IMR-90 (cell line): ENCODE results near the gene WNK3. TPM values are rescaled to one million over a fixed set of nuclear protein-coding genes. Genes with fewer than 3 reads are reported as not detected.

Experiments
- ATAC-seq: fragments of 200-7000 bp; cut with Tn5 transposase; 2 replicates; pipeline ENCODE4 v1.9.1; 2020; ENCODE audit warnings: low read depth, mild to moderate bottlenecking, moderate library complexity
- BruUV-seq: library from RNA; stranded (reverse); fragments of 400-500 nt; replicated peaks from 2 replicates; lab custom pipeline; 2021; lab: Mats Ljungman, UMichigan
- CTCF ChIA-PET: fragments of 300-600 bp; formaldehyde crosslinking; extraction: SDS; loops from one replicate; lab custom pipeline; 2021; ENCODE audit warnings: antibody characterized with exemption; lab: Yijun Ruan, JAX
- POLR2A ChIA-PET: fragments of 300-600 bp; sonication (Branson Sonifier 250); formaldehyde crosslinking; loops from one replicate; lab custom pipeline; 2022; ENCODE audit warnings: antibody characterized with exemption; ENCODE audit not compliant: unreplicated experiment; lab: Charles Lee
- DNase-seq: peaks from one replicate; pipeline ENCODE4 v3.0.0; 2013
- H2AFZ ChIP-seq: replicated peaks from 2 replicates; pipeline ENCODE3; 2013; ENCODE audit warnings: low read length, mild to moderate bottlenecking; ENCODE audit not compliant: poor library complexity
- H2AK5ac ChIP-seq: 2 replicates; pipeline ENCODE4 v1.6.1; 2013; ENCODE audit warnings: low read depth, low read length, inconsistent platforms
- H2AK9ac ChIP-seq: replicated peaks from 2 replicates; pipeline ENCODE3; 2013; ENCODE audit warnings: mild to moderate bottlenecking, low read depth, low read length, moderate library complexity; ENCODE audit not compliant: poor library complexity
- H2BK120ac ChIP-seq: 2 replicates; pipeline ENCODE4 v1.6.1; 2013; ENCODE audit warnings: low read depth, low read length, inconsistent platforms
- H2BK15ac ChIP-seq: 3 replicates; pipeline ENCODE4 v1.6.1; 2013; ENCODE audit warnings: low read depth, low read length, inconsistent platforms
- H2BK20ac ChIP-seq: 2 replicates; pipeline ENCODE4 v1.6.1; 2013; ENCODE audit warnings: low read depth, mild to moderate bottlenecking, inconsistent platforms, low read length, moderate library complexity
- H2BK5ac ChIP-seq: 2 replicates; pipeline ENCODE4 v1.6.1; 2013; ENCODE audit warnings: mild to moderate bottlenecking, low read depth, low read length, inconsistent platforms; ENCODE audit not compliant: poor library complexity, severe bottlenecking
- H3K14ac ChIP-seq: replicated peaks from 2 replicates; pipeline ENCODE4 v1.6.1; 2013; ENCODE audit warnings: low read depth, low read length, inconsistent platforms
- H3K18ac ChIP-seq: 2 replicates; pipeline ENCODE4 v1.6.1; 2013; ENCODE audit warnings: low read depth, low read length, control low read depth
- H3K23ac ChIP-seq: 2 replicates; pipeline ENCODE4 v1.6.1; 2013; ENCODE audit warnings: low read depth, low read length, inconsistent platforms
- H3K27ac ChIP-seq: 2 replicates; pipeline ENCODE4 v1.5.1; 2013; ENCODE audit warnings: mild to moderate bottlenecking, control low read depth, low read length; ENCODE audit not compliant: insufficient read depth
- H3K27me3 ChIP-seq: 2 replicates; pipeline ENCODE4 v1.6.1; 2013; ENCODE audit warnings: low read length; ENCODE audit not compliant: control insufficient read depth, insufficient read depth
- H3K36me3 ChIP-seq: 2 replicates; pipeline ENCODE4 v1.6.1; 2013; ENCODE audit warnings: low read length, mixed read lengths; ENCODE audit not compliant: control insufficient read depth, insufficient read depth
- H3K4ac ChIP-seq: 2 replicates; pipeline ENCODE4 v1.6.1; 2013; ENCODE audit warnings: low read depth, low read length, inconsistent platforms
- H3K4me1 ChIP-seq: 2 replicates; pipeline ENCODE4 v1.6.1; 2013; ENCODE audit warnings: low read length, mixed read lengths; ENCODE audit not compliant: control insufficient read depth, insufficient read depth
- H3K4me2 ChIP-seq: 2 replicates; pipeline ENCODE4 v1.6.1; 2013; ENCODE audit warnings: low read depth, mild to moderate bottlenecking, control low read depth, low read length, moderate library complexity
- H3K4me3 ChIP-seq: 2 replicates; pipeline ENCODE4 v1.5.1; 2013; ENCODE audit warnings: low read depth, mild to moderate bottlenecking, control low read depth, low read length, moderate library complexity; ENCODE audit not compliant: insufficient read depth
- H3K56ac ChIP-seq: 2 replicates; pipeline ENCODE4 v1.6.1; 2013; ENCODE audit warnings: low read length, inconsistent platforms; ENCODE audit not compliant: insufficient read depth; ENCODE audit errors: extremely low read depth
- H3K79me1 ChIP-seq, 2 experiments: 2 replicates each; pipeline ENCODE4 v1.6.1; 2013; ENCODE audit warnings: low read length in 2 of 2, inconsistent platforms in 1 of 2, low read depth in 1 of 2
- H3K9ac ChIP-seq: 2 replicates; pipeline ENCODE4 v1.6.1; 2013; ENCODE audit warnings: low read depth, low read length, control low read depth
- H3K9me1 ChIP-seq: 2 replicates; pipeline ENCODE4 v1.6.1; 2013; ENCODE audit warnings: low read length, inconsistent platforms; ENCODE audit not compliant: insufficient read depth
- H3K9me3 ChIP-seq: 2 replicates; pipeline ENCODE4 v1.6.1; 2013; ENCODE audit warnings: low read length; ENCODE audit not compliant: control insufficient read depth, insufficient read depth
- H4K20me1 ChIP-seq: 2 replicates; pipeline ENCODE4 v1.6.1; 2013; ENCODE audit warnings: low read length, inconsistent platforms; ENCODE audit not compliant: insufficient read depth
- H4K5ac ChIP-seq: 2 replicates; pipeline ENCODE4 v1.6.1; 2013; ENCODE audit warnings: mild to moderate bottlenecking, low read depth, low read length, control low read depth
- H4K8ac ChIP-seq, 2 experiments: 2 replicates each; pipeline ENCODE4 v1.6.1; 2013; ENCODE audit warnings: low read depth in 2 of 2, low read length in 2 of 2, control low read depth in 1 of 2, inconsistent platforms in 1 of 2
- H4K91ac ChIP-seq: 2 replicates; pipeline ENCODE4 v1.6.1; 2013; ENCODE audit warnings: low read depth, low read length, inconsistent platforms; ENCODE audit not compliant: insufficient read depth
- POLR2A ChIP-seq: IDR thresholded peaks from 2 replicates; pipeline ENCODE4 v1.6.1; 2012; ENCODE audit warnings: mild to moderate bottlenecking, low read depth, low read length
- RFX5 ChIP-seq: IDR thresholded peaks from 2 replicates; pipeline ENCODE4 v1.8.0; 2012; ENCODE audit warnings: low read depth, mild to moderate bottlenecking, low read length, moderate library complexity
- SMC3 ChIP-seq: fragments of 150-350 bp; IDR thresholded peaks from 2 replicates; pipeline ENCODE4 v1.6.1; 2016; ENCODE audit warnings: low read depth, mild to moderate bottlenecking, antibody characterized with exemption, low read length, moderate library complexity
- WGBS, 2 experiments: methylation state at CpG; one replicate each; pipeline versions ENCODE4 v1.1.5 to v1.1.7; 2013; ENCODE audit warnings: missing lambda C conversion rate in 2 of 2; ENCODE audit not compliant: insufficient read length in 1 of 2; ENCODE audit errors: extremely low coverage in 2 of 2; 5-methylcytosine and 5-hydroxymethylcytosine counted together
- dilution Hi-C: fragments of 300-500 bp; cut with HindIII; formaldehyde crosslinking; loops from one replicate; pipeline ENCODE4 v1.14.3; 2018; ENCODE audit warnings: low sequenced_read_pairs; ENCODE audit not compliant: unreplicated experiment
- in situ Hi-C: fragments of 300-500 bp; cut with MboI; formaldehyde crosslinking; loops from 3 replicates; pipeline ENCODE4 v1.14.3; 2019; ENCODE audit warnings: low sequenced_read_pairs, inconsistent platforms, mixed read lengths
- intact Hi-C: fragments of 100-400 bp; cut with micrococcal nuclease; formaldehyde crosslinking; loops from 2 replicates; pipeline ENCODE4 v1.10.0; 2022
- polyA plus RNA-seq, 3 experiments: library from polyadenylated mRNA; depleted of rRNA; stranded (reverse); fragments of >200 nt; gene quantifications; 2 replicates each; pipeline ENCODE4 v1.2.3, GENCODE V29; 2012; ENCODE audit warnings: low replicate concordance in 1 of 3
- total RNA-seq: library from RNA; depleted of rRNA; stranded (reverse); fragments of >200 nt; gene quantifications from 2 replicates; pipeline ENCODE4 v1.2.3, GENCODE V29; 2012
- TF ChIP-seq, protein P1 (sequence below): fragments of 150-350 bp; IDR thresholded peaks from 2 replicates; pipeline ENCODE4 v1.6.1; 2016; ENCODE audit warnings: low read depth, mild to moderate bottlenecking, low read length, moderate library complexity, borderline replicate concordance

WNK3 gene
- total and polyA plus RNA-seq, 2 of the 4 experiments (the other 2 are of a cell fraction), result 0.15 to 1.4 TPM

- no peaks in the 10 kb centered on the region for H3K27me3 ChIP-seq
Observed at GRCh38 chrX:54166915-54167314, 190.9 kb downstream of the WNK3 start.

More at GRCh38 chrX:54166915-54167314, 190.9 kb downstream of the WNK3 start:
- H4K91ac ChIP-seq, result no peak overlapping the region
- no peak overlapping the region for H2AK5ac ChIP-seq
- H4K8ac ChIP-seq, result no peak overlapping the region
- H3K9me1 ChIP-seq, result no peaks in the 10 kb centered on the region
- no peak overlapping the region for H2AK9ac ChIP-seq
- ChIA-PET CTCF (interaction anchor here (1.7 kb wide), 1 partner anchor 12 kb away, joined by 5 read pairs; no protein-coding TSS in a partner anchor), POLR2A (no interaction called here)
- no peak overlapping the region for H4K5ac ChIP-seq
- WGBS, 2 experiments, result no CpG with 5 or more reads among the region's 4 CpGs
- peaks cover 0 to 7% of the 10 kb centered on the region in 2 experiments; a peak in 3 of 4 replicates for H3K79me1 ChIP-seq
- no peak overlapping the region for H3K4ac ChIP-seq
- H3K23ac ChIP-seq, result no peak overlapping the region
- no peaks in the 10 kb centered on the region for H3K36me3 ChIP-seq
- H3K4me1 ChIP-seq, result no peaks in the 10 kb centered on the region
- no peak overlapping the region for H2BK15ac ChIP-seq
- DNase-seq, result no peak
- H2BK20ac ChIP-seq, result no peak overlapping the region
- in situ Hi-C loops (no loop called here), intact Hi-C loops (no loop called here), dilution Hi-C loops (no loop called here)
- H3K14ac ChIP-seq, result no peak overlapping the region
- H2AFZ ChIP-seq, result no peak overlapping the region
- no TSS peak for BruUV-seq
- H3K9me3 ChIP-seq, result no peaks in the 10 kb centered on the region
- no peak overlapping the region for H2BK5ac ChIP-seq
- H3K56ac ChIP-seq, result no peak overlapping the region
- ATAC-seq, result no peak
- H4K20me1 ChIP-seq, result no peaks in the 10 kb centered on the region
- no peak overlapping the region for H3K4me3 ChIP-seq
- H2BK120ac ChIP-seq, result no peak overlapping the region
- TF ChIP-seq, protein P1, sequence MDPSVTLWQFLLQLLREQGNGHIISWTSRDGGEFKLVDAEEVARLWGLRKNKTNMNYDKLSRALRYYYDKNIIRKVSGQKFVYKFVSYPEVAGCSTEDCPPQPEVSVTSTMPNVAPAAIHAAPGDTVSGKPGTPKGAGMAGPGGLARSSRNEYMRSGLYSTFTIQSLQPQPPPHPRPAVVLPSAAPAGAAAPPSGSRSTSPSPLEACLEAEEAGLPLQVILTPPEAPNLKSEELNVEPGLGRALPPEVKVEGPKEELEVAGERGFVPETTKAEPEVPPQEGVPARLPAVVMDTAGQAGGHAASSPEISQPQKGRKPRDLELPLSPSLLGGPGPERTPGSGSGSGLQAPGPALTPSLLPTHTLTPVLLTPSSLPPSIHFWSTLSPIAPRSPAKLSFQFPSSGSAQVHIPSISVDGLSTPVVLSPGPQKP, result no peak
- no peak for TF ChIP-seq SMC3
- no peak for TF ChIP-seq POLR2A
- TF ChIP-seq RFX5, result no peak
- no peak overlapping the region for H3K27ac ChIP-seq
- H3K9ac ChIP-seq, result no peak overlapping the region
- H3K4me2 ChIP-seq, result no peak overlapping the region
- H3K18ac ChIP-seq, result no peak overlapping the region
